Caki2 (cell line): ENCODE data around the gene SHFL. TPM values are rescaled to one million over a fixed set of nuclear protein-coding genes. Genes with fewer than 3 reads are reported as not detected.

Experiments
- total RNA-seq: library from RNA; depleted of rRNA; stranded (reverse); fragments of >200 nt; shearing (Covaris generic); gene quantifications from 2 replicates; pipeline ENCODE4 v1.2.3, GENCODE V29; 2014; ENCODE audit warnings: low replicate concordance; rRNA removed

The SHFL gene
- total RNA-seq, 1 experiment from 2014 or later: 13.3 TPM

Other genes starting within 250 kb of the SHFL start
- 1.4 and 13.5 TPM in 2 replicates for gene OLFM2, start 149.8 kb upstream of the SHFL start, total RNA-seq
- not detected in 2 replicates for gene COL5A3, start 75.8 kb upstream of the SHFL start, total RNA-seq
- gene RDH8, start 72.8 kb upstream of the SHFL start, total RNA-seq: not detected in 2 replicates
- 1.4 TPM in 1 of 2 replicates, not detected in the other for gene ANGPTL6, start 16.4 kb downstream of the SHFL start, total RNA-seq
- 40.0 TPM in 2 replicates for gene PPAN, start 20.0 kb downstream of the SHFL start, total RNA-seq
- gene P2RY11, start 25.4 kb downstream of the SHFL start, total RNA-seq: 1.8 and 2.8 TPM in 2 replicates
- 190 and 194 TPM in 2 replicates for gene EIF3G, start 33.6 kb downstream of the SHFL start, total RNA-seq
- 25.4 and 39.0 TPM in 2 replicates for gene DNMT1, start 108.6 kb downstream of the SHFL start, total RNA-seq
- gene S1PR2, start 145.0 kb downstream of the SHFL start, total RNA-seq: 1.9 and 2.5 TPM in 2 replicates
- 64.6 and 65.2 TPM in 2 replicates for gene MRPL4, start 165.9 kb downstream of the SHFL start, total RNA-seq
- 0.43 TPM in 1 of 2 replicates, not detected in the other for gene ICAM1, start 184.8 kb downstream of the SHFL start, total RNA-seq
- not detected in 2 replicates for gene ICAM4, start 200.6 kb downstream of the SHFL start, total RNA-seq
- gene ICAM5, start 203.6 kb downstream of the SHFL start, total RNA-seq: 0.20 and 0.23 TPM in 2 replicates
- gene ZGLP1, start 223.5 kb downstream of the SHFL start, total RNA-seq: not detected in 2 replicates
- 12.9 and 27.9 TPM in 2 replicates for gene FDX2, start 229.7 kb downstream of the SHFL start, total RNA-seq
- 9.2 and 10.6 TPM in 2 replicates for gene RAVER1, start 247.2 kb downstream of the SHFL start, total RNA-seq